A549 (cell line): ENCODE measurements around the gene OPCML. TPM values are rescaled to one million over a fixed set of nuclear protein-coding genes. Genes with fewer than 3 reads are reported as not detected.

Source experiments
- ATAC-seq, 2 experiments: fragments of 200-7000 bp in 1 of 2; fragments of >200 bp in 1 of 2; cut with Nextera tagmentation in 1 of 2; cut with Tn5 transposase in 1 of 2; 3 replicates each; pipeline versions ENCODE4 v1.8.0 to v1.9.1; 2018 to 2020; ENCODE audit warnings: mild to moderate bottlenecking in 1 of 2, moderate library complexity in 1 of 2
- CTCF ChIA-PET: fragments of 300-600 bp; sonication (Branson Sonifier 250); formaldehyde crosslinking; extraction: SDS; loops from one replicate; lab custom pipeline; 2021; ENCODE audit warnings: antibody characterized with exemption, inconsistent platforms; lab: Yijun Ruan, JAX
- POLR2A ChIA-PET: fragments of 350-600 bp; formaldehyde crosslinking; extraction: SDS; loops from one replicate; lab custom pipeline; 2021; ENCODE audit warnings: antibody characterized with exemption, inconsistent platforms; lab: Yijun Ruan, JAX
- DNase-seq, 2 experiments: peaks; one replicate each; pipeline versions ENCODE4 v3.0.0 to v3.0.0-alpha.2; 2011 to 2016; ENCODE audit warnings: low read depth in 1 of 2, low spot score in 1 of 2
- FAIRE-seq: peaks from 2 replicates; lab custom pipeline; 2011; peaks lifted over from hg19 to GRCh38; lab: Jason Lieb, UNC
- H3K27ac ChIP-seq, 2 experiments: fragments of >200 bp; sonication (Bioruptor Twin); formaldehyde crosslinking; 3 replicates each; pipeline ENCODE4 v1.5.1; 2016 to 2017
- H3K4me1 ChIP-seq: fragments of >200 bp; sonication (Bioruptor Twin); formaldehyde crosslinking; 3 replicates; pipeline ENCODE4 v1.6.1; 2016
- H3K4me2 ChIP-seq: fragments of >200 bp; sonication (Bioruptor Twin); formaldehyde crosslinking; 3 replicates; pipeline ENCODE4 v1.6.1; 2016
- H3K4me3 ChIP-seq: fragments of >200 bp; sonication (Bioruptor Twin); formaldehyde crosslinking; 3 replicates; pipeline ENCODE4 v1.5.1; 2016
- H3K9me3 ChIP-seq: fragments of >200 bp; sonication (Bioruptor Twin); formaldehyde crosslinking; 3 replicates; pipeline ENCODE4 v1.6.1; 2016
- BHLHE40 ChIP-seq: IDR thresholded peaks from 2 replicates; pipeline ENCODE4 v1.6.1; 2012; ENCODE audit warnings: low read depth, low read length, inconsistent platforms
- CEBPB ChIP-seq, 2 experiments: fragments of >200 bp in 1 of 2; sonication (Bioruptor Twin) in 1 of 2; formaldehyde crosslinking in 1 of 2; IDR thresholded peaks; 2 replicates each; pipeline ENCODE4 v1.6.1; 2012 to 2016
- EP300 ChIP-seq, 2 experiments: fragments of >200 bp; sonication (Bioruptor Twin); formaldehyde crosslinking; IDR thresholded peaks; 2 replicates in 1 of 2; 3 replicates in 1 of 2; pipeline ENCODE4 v1.6.1; 2016 to 2017
- ESRRA ChIP-seq: fragments of 150-350 bp; IDR thresholded peaks from 2 replicates; pipeline ENCODE4 v1.6.1; 2014; ENCODE audit warnings: mild to moderate bottlenecking, low read length, borderline replicate concordance
- FOSL2 ChIP-seq, 2 experiments: fragments of 450-650 bp in 1 of 2; fragments of >200 bp in 1 of 2; sonication (Bioruptor Twin) in 1 of 2; formaldehyde crosslinking; IDR thresholded peaks; 2 replicates each; pipeline versions ENCODE4 v1.5.0 to v1.6.1; 2016 to 2020; ENCODE audit warnings: mild to moderate bottlenecking in 1 of 2, moderate library complexity in 1 of 2
- FOXS1 ChIP-seq: fragments of 250-450 bp; sonication (Bioruptor Pico); IDR thresholded peaks from 2 replicates; pipeline ENCODE4 v1.5.0; 2020; ENCODE audit warnings: mild to moderate bottlenecking, moderate library complexity
- HDAC2 ChIP-seq: fragments of 200-600 bp; sonication (generic); IDR thresholded peaks from 2 replicates; pipeline ENCODE4 v1.6.1; 2016
- HOXB5 ChIP-seq: fragments of 250-450 bp; sonication (Bioruptor Pico); IDR thresholded peaks from 2 replicates; pipeline ENCODE4 v1.5.0; 2020; ENCODE audit warnings: mild to moderate bottlenecking, moderate library complexity
- JUN ChIP-seq, 2 experiments: fragments of >200 bp; sonication (Bioruptor Twin); formaldehyde crosslinking; IDR thresholded peaks; 2 replicates in 1 of 2; 3 replicates in 1 of 2; pipeline ENCODE4 v1.6.1; 2016 to 2017
- JUNB ChIP-seq: fragments of >200 bp; sonication (Bioruptor Twin); formaldehyde crosslinking; IDR thresholded peaks from 2 replicates; pipeline ENCODE4 v1.6.1; 2016
- KDM5A ChIP-seq: fragments of 200-600 bp; sonication (generic); IDR thresholded peaks from 2 replicates; pipeline ENCODE4 v1.6.1; 2016; ENCODE audit warnings: antibody characterized with exemption, mild to moderate bottlenecking
- MYC ChIP-seq: IDR thresholded peaks from 2 replicates; pipeline ENCODE4 v1.6.1; 2012; ENCODE audit warnings: mild to moderate bottlenecking, inconsistent platforms, low read length, improper control_type of control experiment, borderline replicate concordance
- NPAS2 ChIP-seq: fragments of 250-450 bp; sonication (Bioruptor Pico); IDR thresholded peaks from 2 replicates; pipeline ENCODE4 v1.8.0; 2022; ENCODE audit warnings: mild to moderate bottlenecking, moderate library complexity, borderline replicate concordance
- PHF8 ChIP-seq: fragments of 200-600 bp; sonication (generic); IDR thresholded peaks from 2 replicates; pipeline ENCODE4 v1.6.1; 2016; ENCODE audit warnings: low read depth, mild to moderate bottlenecking, antibody characterized with exemption, moderate library complexity, borderline replicate concordance
- RAD21 ChIP-seq, 2 experiments: fragments of >200 bp in 1 of 2; sonication (Bioruptor Twin) in 1 of 2; formaldehyde crosslinking in 1 of 2; IDR thresholded peaks in 1 of 2; conservative IDR thresholded peaks in 1 of 2; 2 replicates in 1 of 2; 3 replicates in 1 of 2; pipeline ENCODE4 v1.6.1; 2012 to 2018; ENCODE audit warnings: inconsistent platforms in 1 of 2
- RNF2 ChIP-seq: fragments of 200-600 bp; sonication (generic); IDR thresholded peaks from 2 replicates; pipeline ENCODE4 v1.6.1; 2016; ENCODE audit warnings: low read depth, mild to moderate bottlenecking, antibody characterized with exemption, moderate library complexity, borderline replicate concordance
- TP53 ChIP-seq: fragments of 250-450 bp; sonication (Bioruptor Pico); IDR thresholded peaks from 2 replicates; pipeline ENCODE4 v1.5.0; 2021; ENCODE audit warnings: mild to moderate bottlenecking, moderate library complexity
- ZC3H11A ChIP-seq: fragments of 450-650 bp; IDR thresholded peaks from 2 replicates; pipeline ENCODE4 v1.6.1; 2014; ENCODE audit warnings: antibody characterized with exemption, mild to moderate bottlenecking
- ZNF302 ChIP-seq: fragments of 250-450 bp; sonication (Bioruptor Pico); IDR thresholded peaks from 2 replicates; pipeline ENCODE4 v1.9.0; 2021; ENCODE audit warnings: inconsistent platforms, mild to moderate bottlenecking, moderate library complexity
- ZSCAN20 ChIP-seq: fragments of 250-450 bp; sonication (Bioruptor Pico); IDR thresholded peaks from 2 replicates; pipeline ENCODE4 v1.8.0; 2022; ENCODE audit warnings: mild to moderate bottlenecking, moderate library complexity
- WGBS: methylation state at CpG from one replicate; pipeline ENCODE4 v1.1.6; 2017; ENCODE audit errors: missing lambda C conversion rate; 5-methylcytosine and 5-hydroxymethylcytosine counted together
- polyA plus RNA-seq, 4 experiments: library from polyadenylated mRNA; depleted of rRNA in 3 of 4; stranded (reverse); fragments of >200 nt; fragmentation: RNase III in 1 of 4; extraction: RNeasy Plus Mini Kit Qiagen cat#74134 plus additional on column Dnase treatment in 1 of 4; gene quantifications; 2 replicates in 3 of 4; 3 replicates in 1 of 4; pipeline ENCODE4 v1.2.3, GENCODE V29; 2011 to 2017
- TF ChIP-seq, protein P1 (sequence below): IDR thresholded peaks from 2 replicates; pipeline ENCODE4 v1.6.1; 2012
- TF ChIP-seq, protein P2 (sequence below): fragments of 450-650 bp; IDR thresholded peaks from 2 replicates; pipeline ENCODE4 v1.6.1; 2014; ENCODE audit warnings: antibody characterized with exemption
- TF ChIP-seq, protein P3 (sequence below): fragments of >200 bp; sonication (Bioruptor Twin); formaldehyde crosslinking; IDR thresholded peaks from 3 replicates; pipeline ENCODE4 v1.6.1; 2016
- TF ChIP-seq, protein P4 (sequence below): fragments of 250-450 bp; sonication (Bioruptor Pico); IDR thresholded peaks from 2 replicates; pipeline ENCODE4 v1.5.0; 2021; ENCODE audit warnings: mild to moderate bottlenecking, moderate library complexity, borderline replicate concordance

The OPCML gene
- polyA plus RNA-seq, 2 of the 4 experiments (the other 2 are of a cell fraction): not detected

DNA sequence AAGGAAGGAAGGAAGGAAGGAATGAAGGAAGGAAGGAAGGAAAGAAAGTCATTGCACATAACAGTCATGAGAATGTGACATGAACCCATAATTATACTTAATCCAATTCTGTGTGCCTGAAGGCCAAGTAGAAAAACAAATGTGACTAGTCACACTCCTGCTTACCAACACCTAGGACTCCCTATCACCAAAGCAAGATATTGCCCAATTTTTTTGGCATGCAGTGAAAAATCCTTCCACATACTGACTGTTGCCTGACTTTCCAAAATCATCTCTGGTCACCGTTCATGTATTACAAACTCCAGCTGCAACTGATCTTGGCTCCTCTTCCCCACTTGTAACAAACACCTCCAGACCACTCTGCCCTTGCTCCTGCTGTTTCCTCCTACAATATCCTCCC is 516.8 kb downstream of the OPCML start:
- FAIRE-seq (no peak), ATAC-seq (no peak), DNase-seq (no peak)
- Histone ChIP-seq H3K9me3 (no peaks in the 10 kb centered on the region), H3K4me3 (no peak overlapping the region), H3K4me1 (no peaks in the 10 kb centered on the region), H3K4me2 (no peak overlapping the region), H3K27ac (no peak overlapping the region)
- ChIA-PET POLR2A (no interaction called here), CTCF (no interaction called here)
- TF ChIP-seq, protein P1, sequence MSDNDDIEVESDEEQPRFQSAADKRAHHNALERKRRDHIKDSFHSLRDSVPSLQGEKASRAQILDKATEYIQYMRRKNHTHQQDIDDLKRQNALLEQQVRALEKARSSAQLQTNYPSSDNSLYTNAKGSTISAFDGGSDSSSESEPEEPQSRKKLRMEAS: no peak
- no peak for TF ChIP-seq FOSL2 (IDR thresholded peaks at IDR 0.05)
- no peak for TF ChIP-seq FOSL2 (CRISPR knock-in tag; IDR thresholded peaks at IDR 0.05)
- TF ChIP-seq JUNB: no peak
- no peak for TF ChIP-seq CEBPB (IDR thresholded peaks at IDR 0.05)
- no peak for TF ChIP-seq RNF2
- TF ChIP-seq BHLHE40: no peak
- TF ChIP-seq ZSCAN20 (CRISPR knock-in tag): no peak
- TF ChIP-seq MYC: no peak
- no peak for TF ChIP-seq PHF8
- TF ChIP-seq NPAS2: no peak
- no peak for TF ChIP-seq ESRRA
- TF ChIP-seq KDM5A: no peak
- TF ChIP-seq HOXB5 (CRISPR knock-in tag): no peak
- no peak for TF ChIP-seq HDAC2
- 0% methylated on average over 1 of the region's 1 CpG for WGBS

DNA sequence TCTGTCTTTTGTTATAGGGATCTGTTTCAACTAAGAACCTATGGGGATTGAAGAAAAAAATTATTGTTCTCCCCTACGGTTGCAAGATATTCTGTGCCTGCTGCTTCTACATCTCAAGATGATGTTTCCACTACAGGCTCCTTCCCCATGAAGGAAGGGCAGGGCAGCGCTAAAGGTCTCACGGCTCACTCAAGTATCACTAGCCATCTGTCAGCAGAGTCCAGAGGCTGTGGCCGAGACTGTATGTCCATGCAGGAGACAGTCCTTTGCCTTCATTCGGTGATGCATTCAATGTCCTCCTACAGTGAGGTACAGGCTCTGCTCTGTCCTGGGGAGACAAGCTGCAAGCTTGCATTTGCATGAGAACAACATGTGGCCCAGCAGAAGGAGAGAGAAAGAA is 518.0 kb downstream of the OPCML start:
- no peak for ATAC-seq
- TF ChIP-seq EP300 (IDR thresholded peaks at IDR 0.05) (no peak), ZNF302 (CRISPR knock-in tag) (no peak), RAD21 (conservative IDR thresholded peaks at IDR 0.05 in 1 of 2, IDR thresholded peaks at IDR 0.05 in 1 of 2) (no peak), TP53 (CRISPR knock-in tag) (no peak), BHLHE40 (no peak)
- TF ChIP-seq, protein P2, sequence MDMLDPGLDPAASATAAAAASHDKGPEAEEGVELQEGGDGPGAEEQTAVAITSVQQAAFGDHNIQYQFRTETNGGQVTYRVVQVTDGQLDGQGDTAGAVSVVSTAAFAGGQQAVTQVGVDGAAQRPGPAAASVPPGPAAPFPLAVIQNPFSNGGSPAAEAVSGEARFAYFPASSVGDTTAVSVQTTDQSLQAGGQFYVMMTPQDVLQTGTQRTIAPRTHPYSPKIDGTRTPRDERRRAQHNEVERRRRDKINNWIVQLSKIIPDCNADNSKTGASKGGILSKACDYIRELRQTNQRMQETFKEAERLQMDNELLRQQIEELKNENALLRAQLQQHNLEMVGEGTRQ: no peak
- TF ChIP-seq, protein P3, sequence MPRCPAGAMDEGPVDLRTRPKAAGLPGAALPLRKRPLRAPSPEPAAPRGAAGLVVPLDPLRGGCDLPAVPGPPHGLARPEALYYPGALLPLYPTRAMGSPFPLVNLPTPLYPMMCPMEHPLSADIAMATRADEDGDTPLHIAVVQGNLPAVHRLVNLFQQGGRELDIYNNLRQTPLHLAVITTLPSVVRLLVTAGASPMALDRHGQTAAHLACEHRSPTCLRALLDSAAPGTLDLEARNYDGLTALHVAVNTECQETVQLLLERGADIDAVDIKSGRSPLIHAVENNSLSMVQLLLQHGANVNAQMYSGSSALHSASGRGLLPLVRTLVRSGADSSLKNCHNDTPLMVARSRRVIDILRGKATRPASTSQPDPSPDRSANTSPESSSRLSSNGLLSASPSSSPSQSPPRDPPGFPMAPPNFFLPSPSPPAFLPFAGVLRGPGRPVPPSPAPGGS: no peak
- TF ChIP-seq, protein P4, sequence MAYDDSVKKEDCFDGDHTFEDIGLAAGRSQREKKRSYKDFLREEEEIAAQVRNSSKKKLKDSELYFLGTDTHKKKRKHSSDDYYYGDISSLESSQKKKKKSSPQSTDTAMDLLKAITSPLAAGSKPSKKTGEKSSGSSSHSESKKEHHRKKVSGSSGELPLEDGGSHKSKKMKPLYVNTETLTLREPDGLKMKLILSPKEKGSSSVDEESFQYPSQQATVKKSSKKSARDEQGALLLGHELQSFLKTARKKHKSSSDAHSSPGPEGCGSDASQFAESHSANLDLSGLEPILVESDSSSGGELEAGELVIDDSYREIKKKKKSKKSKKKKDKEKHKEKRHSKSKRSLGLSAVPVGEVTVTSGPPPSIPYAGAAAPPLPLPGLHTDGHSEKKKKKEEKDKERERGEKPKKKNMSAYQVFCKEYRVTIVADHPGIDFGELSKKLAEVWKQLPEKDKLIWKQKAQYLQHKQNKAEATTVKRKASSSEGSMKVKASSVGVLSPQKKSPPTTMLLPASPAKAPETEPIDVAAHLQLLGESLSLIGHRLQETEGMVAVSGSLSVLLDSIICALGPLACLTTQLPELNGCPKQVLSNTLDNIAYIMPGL (CRISPR knock-in tag): no peak
- Histone ChIP-seq H3K27ac (no peak overlapping the region), H3K4me3 (no peak overlapping the region), H3K4me1 (no peaks in the 10 kb centered on the region), H3K4me2 (no peak overlapping the region), H3K9me3 (no peaks in the 10 kb centered on the region)
- CTCF ChIA-PET: no interaction called here
- 52% methylated on average over 3 of the region's 5 CpGs for WGBS
- DNase-seq: no peak
- no peak for FAIRE-seq
- POLR2A ChIA-PET: no interaction called here

DNA sequence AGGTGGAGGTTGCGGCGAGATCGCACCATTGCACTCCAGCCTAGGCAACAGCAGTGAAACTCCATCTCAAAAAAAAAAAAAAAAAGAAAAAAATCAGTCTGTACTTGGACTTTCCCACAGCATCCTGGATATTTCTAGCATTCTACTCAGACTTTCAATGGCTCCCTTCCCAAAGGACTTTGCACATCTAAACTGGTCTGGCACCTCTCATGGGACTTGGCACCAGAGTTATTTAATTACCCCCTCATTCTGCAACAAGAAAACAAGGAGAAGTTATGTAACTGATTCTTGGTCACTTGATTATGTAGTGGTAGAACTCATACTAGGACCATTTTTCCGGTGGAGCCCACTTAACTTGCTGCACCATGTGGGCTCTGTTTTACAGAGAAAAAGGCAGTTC is 519.5 kb downstream of the OPCML start:
- ChIA-PET CTCF (interaction anchor here (0.7 kb wide), 1 partner anchor 321 kb away, joined by 3 read pairs; no protein-coding TSS in a partner anchor), POLR2A (no interaction called here)
- 30% methylated on average over 2 of the region's 4 CpGs for WGBS
- no peaks in the 10 kb centered on the region for H3K9me3 ChIP-seq
- FAIRE-seq (no peak), ATAC-seq (no peak), DNase-seq (no peak)
- H3K4me2 ChIP-seq: no peak overlapping the region
- H3K27ac ChIP-seq: no peak overlapping the region
- no peaks in the 10 kb centered on the region for H3K4me1 ChIP-seq
- TF ChIP-seq FOXS1 (no peak), ZC3H11A (no peak), JUN (IDR thresholded peaks at IDR 0.05) (no peak)
- no peak overlapping the region for H3K4me3 ChIP-seq
